HTR-8/SVneo (cell line): ENCODE data around the gene DDN.

ENCODE experiments used
- DNase-seq: peaks from one replicate; pipeline ENCODE4 v3.0.0; 2011; ENCODE audit warnings: low spot score, mixed read lengths; ENCODE audit not compliant: insufficient read length
- FAIRE-seq: peaks from 2 replicates; lab custom pipeline; 2011; peaks lifted over from hg19 to GRCh38; lab: Jason Lieb, UNC

The DDN gene

GRCh38 chr12:48969833-48970701, 29.1 kb downstream of the DDN start:
- no peak for DNase-seq
- no peak for FAIRE-seq

DNA sequence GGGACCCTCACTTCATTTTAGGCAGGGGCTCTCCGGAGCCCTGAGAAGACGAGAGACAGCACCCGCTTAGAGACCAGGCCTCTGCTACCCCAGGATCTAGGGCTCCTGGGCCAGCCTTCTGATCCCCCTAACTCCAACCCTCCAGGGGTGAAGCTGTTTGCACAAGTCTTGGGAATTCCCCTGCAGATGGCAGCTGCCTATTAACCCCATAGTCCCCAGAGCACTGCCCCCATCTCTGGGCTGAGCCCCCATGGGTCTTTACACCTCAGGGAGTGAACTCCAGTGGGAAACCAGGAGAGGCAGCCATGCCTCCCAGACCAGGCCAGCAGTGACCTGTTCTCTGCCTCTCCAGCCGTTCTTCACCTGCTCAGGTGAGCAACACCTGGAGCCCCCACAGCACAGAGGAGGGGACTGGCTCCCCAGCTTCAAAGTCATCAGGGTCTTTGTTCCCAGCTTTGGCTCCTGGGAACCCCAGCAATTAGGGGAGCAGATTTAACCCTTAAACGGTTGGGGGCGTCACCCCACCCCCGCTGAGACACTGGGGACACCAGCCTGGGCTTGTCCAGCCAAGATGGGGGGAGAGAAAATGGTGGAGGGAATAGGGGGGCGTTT, 29.9 kb downstream of the DDN start:
- FAIRE-seq (no peak), DNase-seq (no peak)

DNA sequence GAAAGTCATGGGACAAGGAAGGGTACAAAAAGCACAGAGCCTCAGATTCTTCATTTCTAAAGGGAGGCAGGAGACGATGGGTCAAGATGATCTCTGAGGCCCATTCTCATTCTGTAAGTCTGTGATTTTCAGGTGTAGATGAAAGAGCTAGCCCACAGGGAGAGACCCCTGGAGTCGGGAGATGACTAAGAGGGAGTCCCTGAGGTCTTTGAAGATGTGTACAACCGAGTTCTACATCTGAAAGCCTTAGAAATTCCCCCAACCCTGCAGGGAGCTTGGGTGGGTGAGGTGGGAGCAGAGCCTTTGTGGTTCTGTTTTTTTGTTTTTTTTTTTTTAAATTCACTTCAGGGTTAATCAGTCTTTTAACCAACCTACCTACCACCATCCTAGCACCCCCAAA, 30.7 kb downstream of the DDN start:
- DNase-seq (no peak), FAIRE-seq (no peak)

- no peak for DNase-seq
- FAIRE-seq = no peak
These were observed 31.2 kb downstream of the DDN start for GRCh38 chr12:48967991-48968390.

GRCh38 chr12:48966177-48966895, 32.8 kb downstream of the DDN start:
- DNase-seq (no peak), FAIRE-seq (no peak)

DNA sequence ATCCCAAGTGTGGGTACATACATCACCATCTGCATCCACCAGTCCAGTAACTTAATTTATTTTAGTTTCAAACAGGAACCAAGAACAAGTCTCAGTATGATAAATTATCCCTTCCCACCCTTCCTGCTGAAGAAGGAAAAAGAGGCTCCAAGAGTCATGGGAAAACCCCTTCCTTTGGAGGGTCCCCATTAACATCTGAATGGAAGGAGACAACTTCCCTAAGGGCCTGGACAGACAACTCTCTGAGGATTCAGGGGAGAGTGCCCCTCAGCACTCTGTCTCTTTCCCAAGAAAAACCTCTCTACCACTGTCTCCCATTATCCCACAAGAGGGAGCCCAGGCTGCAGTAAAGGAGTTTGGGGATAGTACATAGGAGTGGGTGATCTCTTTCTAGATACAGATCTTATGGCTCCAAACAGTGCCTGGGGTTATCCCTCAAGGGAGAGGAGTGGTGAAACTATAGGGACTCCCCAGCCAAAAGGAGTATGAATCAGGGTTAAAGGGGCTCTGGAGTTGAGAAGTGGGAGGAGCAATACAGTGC, 33.8 kb downstream of the DDN start:
- FAIRE-seq = no peak
- no peak for DNase-seq

- DNase-seq = no peak
- FAIRE-seq = no peak
These were observed 37.4 kb downstream of the DDN start for GRCh38 chr12:48961801-48962200.

GRCh38 chr12:48961331-48961730, 37.8 kb downstream of the DDN start:
- no peak for FAIRE-seq
- DNase-seq = no peak

GRCh38 chr12:48960834-48961233, 38.3 kb downstream of the DDN start:
- no peak for FAIRE-seq
- no peak for DNase-seq

- DNase-seq (no peak), FAIRE-seq (no peak)
These were observed 41.2 kb downstream of the DDN start for GRCh38 chr12:48958049-48958388.

DNA sequence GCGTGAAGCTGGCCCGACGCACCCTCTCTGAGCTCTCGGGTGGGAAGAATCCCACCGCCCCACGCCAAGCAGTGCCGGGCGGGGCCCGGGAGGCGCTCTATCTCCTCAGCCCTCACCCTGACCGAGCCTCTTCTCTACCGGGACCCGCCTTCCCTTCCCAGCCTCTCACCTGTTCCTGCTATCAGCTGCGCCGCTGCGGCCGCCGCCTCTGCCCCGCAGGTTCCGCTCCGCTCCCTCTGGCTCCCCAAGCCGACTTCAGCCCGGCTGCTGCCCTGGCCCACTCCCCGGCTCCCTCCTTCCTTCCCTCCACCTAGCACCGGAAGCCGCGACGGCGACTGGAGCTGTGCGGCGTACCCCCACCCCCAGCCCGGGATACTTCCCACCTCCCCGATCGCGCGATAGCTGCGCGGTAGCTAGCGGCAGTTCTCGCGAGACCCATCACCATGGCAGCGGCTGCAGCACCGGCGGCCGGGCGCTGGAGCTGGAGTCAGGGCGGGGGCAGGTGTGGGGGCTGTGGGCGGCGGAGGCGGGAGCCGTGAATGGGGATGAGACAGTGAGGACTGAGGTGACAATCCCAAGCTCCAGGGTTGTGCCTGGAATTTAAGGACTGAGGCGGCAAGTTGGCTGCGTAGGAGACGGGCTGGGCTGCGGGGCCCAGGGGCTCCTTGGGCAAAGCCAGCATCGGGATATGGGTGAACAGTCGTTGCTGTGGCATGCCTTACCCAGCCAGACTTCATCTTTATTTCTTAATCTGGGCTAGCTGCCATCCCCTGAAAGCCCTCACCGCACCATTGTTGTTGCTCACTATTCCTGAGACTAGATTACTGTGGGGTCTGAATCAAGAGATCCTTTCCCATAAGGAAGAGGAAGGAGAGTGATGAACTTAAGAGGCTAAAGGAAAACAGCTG, 41.8 kb downstream of the DDN start, which contains the start of gene ARF3:
Gene ARF3 (minus strand): TSS at position 347 of the 908 bp plus-strand sequence. CDS start 16,392 bp downstream, outside the sequence.
- DNase-seq (peak; percentile 96), FAIRE-seq (peak; percentile 59)

DNA sequence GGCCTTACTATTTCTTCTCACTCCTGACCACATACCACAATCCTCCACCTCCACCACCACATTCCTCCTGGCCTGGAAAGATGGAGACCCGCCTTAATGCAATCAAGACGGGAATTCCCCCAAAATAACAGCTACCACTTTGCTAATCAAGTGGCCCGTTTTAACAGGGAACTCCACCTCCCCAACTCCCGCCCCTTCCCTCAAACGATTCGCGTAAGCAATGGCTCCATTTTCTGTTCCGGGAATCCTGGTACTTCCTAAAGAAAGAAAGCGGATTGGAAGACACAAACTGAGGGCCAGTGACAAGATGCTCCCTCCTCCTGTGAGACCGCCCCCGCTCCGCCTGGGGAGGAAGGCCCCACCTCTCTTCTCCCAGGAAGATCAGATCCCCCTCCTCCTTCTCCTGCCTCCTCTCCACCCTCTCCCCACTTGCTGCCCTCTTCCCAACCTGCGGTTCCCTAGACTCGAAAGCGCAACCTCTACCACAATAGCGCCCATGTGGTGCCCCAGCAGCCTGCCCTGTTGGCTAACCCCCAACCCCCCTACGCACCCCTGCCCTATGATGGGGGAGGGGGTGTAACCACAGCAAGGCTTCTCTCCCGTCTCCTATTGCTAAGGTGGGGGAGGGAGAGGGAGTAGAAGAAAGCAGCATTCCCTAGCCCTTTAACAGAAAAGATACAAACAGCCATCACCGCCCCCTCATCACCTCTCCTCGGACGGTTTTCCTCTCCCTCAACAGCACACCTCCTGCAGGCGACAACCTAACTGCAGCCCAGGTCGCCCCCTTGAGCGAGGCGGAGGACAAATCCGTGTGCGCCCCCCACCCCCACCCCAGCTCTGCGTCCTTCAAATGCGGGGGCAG, 42.7 kb downstream of the DDN start:
- no peak for FAIRE-seq

GRCh38 chr12:48954841-48955501, 44.2 kb downstream of the DDN start:
- FAIRE-seq (no peak), DNase-seq (no peak)

More for the DNA sequence above, 42.7 kb downstream of the DDN start:
- peak; percentile 93 for DNase-seq

GRCh38 chr12:48954061-48954460, 45.1 kb downstream of the DDN start:
- DNase-seq = no peak
- FAIRE-seq = no peak

DNA sequence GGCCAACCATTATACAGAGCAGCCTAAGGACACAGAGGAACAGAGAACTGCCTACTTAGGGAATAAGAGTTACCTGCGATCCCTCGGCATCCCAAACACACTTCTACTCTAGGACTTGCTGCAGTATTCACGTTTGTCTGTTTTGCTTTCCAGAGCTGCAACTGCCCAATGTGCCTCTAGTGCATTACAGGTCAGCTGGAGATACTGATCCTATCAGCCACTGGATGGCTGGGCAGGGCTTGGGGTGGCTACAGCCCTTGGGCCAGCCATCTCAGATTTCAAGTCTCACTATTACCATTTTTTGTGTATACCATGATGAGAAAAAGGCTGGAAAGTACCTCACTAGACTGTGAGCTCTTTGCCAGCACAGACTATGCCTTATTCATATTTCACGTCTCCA, 46.5 kb downstream of the DDN start:
- FAIRE-seq (no peak), DNase-seq (no peak)

DNA sequence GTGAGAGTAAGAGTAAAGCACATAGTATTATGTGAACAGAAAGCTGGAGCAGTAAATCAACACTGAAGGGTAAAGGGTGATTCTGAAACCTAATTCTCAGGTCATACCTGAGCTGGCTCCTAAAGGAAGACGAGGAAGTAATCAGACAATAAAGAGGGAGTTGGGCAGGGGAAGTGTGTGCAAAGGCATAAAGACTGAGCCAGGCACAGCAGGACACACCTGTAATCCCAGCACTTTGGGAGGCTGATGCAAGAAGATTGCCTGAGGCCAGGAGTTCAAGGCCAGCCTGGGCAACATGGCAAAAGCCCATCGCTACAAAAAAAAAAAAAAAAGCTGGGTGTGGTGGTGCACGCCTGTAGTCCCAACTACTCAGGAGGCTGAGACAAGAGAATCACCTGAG, 51.4 kb downstream of the DDN start:
- DNase-seq (no peak), FAIRE-seq (no peak)

DNA sequence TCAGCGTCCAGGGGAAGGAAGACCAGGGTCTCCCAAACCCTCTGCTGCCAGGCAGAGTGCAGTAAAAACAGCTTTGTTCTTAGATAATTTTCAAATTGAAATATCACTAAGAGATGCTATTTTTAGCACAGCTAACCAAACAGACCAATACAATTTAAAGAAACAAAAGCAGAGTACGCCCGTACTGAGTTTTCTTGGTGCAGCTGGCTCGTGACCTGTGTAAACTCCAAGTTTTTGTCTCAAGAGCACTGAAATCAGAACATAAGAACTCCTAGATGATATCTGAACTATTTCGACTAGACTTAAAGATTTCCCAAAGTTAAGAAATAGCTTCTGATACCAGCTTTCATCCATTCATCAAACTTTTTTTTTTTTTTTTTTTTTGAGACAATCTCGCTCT, 52.2 kb downstream of the DDN start:
- FAIRE-seq (no peak), DNase-seq (no peak)

DNA sequence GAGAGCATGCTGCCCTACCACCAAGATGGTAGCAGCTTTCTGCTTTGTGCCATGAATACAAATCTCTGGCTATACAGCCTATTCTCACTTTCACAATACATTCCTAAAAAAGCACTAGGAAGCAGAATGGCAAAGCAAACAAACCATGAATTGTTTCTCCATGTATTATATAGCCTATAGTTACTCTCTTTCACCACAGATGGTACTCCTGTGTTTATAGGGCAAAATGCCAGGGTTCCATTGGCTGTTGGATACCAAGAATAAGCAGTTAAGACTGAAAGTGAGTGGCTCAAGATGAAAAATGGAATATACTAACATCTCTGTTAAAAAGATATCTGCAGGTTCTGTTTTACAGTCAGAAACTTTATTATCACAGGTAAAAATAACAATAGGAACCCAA, 53.0 kb downstream of the DDN start:
- no peak for DNase-seq

More for the DNA sequence above, 53.0 kb downstream of the DDN start:
- no peak for FAIRE-seq
